Left lung (tissue), 10 donors: ENCODE measurements around the gene PTPRN2. TPM values are rescaled to one million over a fixed set of nuclear protein-coding genes. Genes with fewer than 3 reads are reported as not detected.

Experiments used
- ATAC-seq: fragments of 200-7000 bp; cut with Tn5 transposase; one replicate; pipeline ENCODE4 v1.9.1; 2020; ENCODE audit warnings: moderate library complexity
- DNase-seq, 4 donors: peaks; one replicate each; pipeline ENCODE4 v3.0.0-alpha.2; 2013 to 2020
- H3K27ac ChIP-seq, 2 donors: fragments of 200-600 bp; sonication (generic) in 1 of 2; one replicate each; pipeline versions ENCODE4 v1.5.0 to v1.8.0; 2020 to 2021
- H3K27me3 ChIP-seq, 2 donors: fragments of 200-600 bp; sonication (generic) in 1 of 2; one replicate each; pipeline versions ENCODE4 v1.5.0 to v1.8.0; 2020 to 2021
- H3K36me3 ChIP-seq, 2 donors: fragments of 200-600 bp; sonication (generic) in 1 of 2; one replicate each; pipeline versions ENCODE4 v1.5.0 to v1.8.0; 2020 to 2021
- H3K4me1 ChIP-seq, 2 donors: fragments of 200-600 bp; one replicate each; pipeline ENCODE4 v1.8.0; 2021
- H3K4me3 ChIP-seq, 2 donors: fragments of 200-600 bp; sonication (generic) in 1 of 2; one replicate each; pipeline versions ENCODE4 v1.5.0 to v1.8.0; 2020 to 2021; ENCODE audit warnings: mild to moderate bottlenecking in 1 of 2
- H3K9me3 ChIP-seq, 2 donors: fragments of 200-600 bp; sonication (generic) in 1 of 2; one replicate each; pipeline versions ENCODE4 v1.5.0 to v1.8.0; 2020 to 2021
- CTCF ChIP-seq, 2 donors: fragments of 200-600 bp; sonication (generic) in 1 of 2; IDR thresholded peaks; one replicate each; pipeline versions ENCODE4 v1.5.0 to v1.8.0; 2021; ENCODE audit warnings: antibody characterized with exemption in 2 of 2
- intact Hi-C, 2 donors: fragments of 100-400 bp; cut with DNase I; formaldehyde crosslinking; loops; one replicate each; pipeline versions ENCODE4 v1.11.2 to v1.14.2; 2022
- polyA plus RNA-seq, 6 donors: library from polyadenylated mRNA; unstranded; fragments of 120-200 nt; gene quantifications; one replicate each; pipeline ENCODE4 v1.2.1, GENCODE V29; 2013; ENCODE audit not compliant: insufficient read length in 6 of 6
- total RNA-seq, 2 donors: library from RNA; stranded (reverse); fragmentation: NEBNext Ultra II Directional; extraction: Animal tissue kit (Norgen Biotek cat#: 25700); gene quantifications; one replicate each; pipeline ENCODE4 v1.2.1, GENCODE V29; 2021
- donor health status: DM: no; HTN: yes; CAD: no.
- donor health status: DM: no; HTN: no; CAD: no.

The PTPRN2 gene
- total and polyA plus RNA-seq, 8 donors = 4.0 to 7.8 (median 6.8) TPM

- no peak overlapping the region for H3K27ac ChIP-seq
- no peaks in the 10 kb centered on the region for H3K9me3 ChIP-seq
- no peak overlapping the region for H3K4me3 ChIP-seq
- no peak for TF ChIP-seq CTCF (IDR thresholded peaks at IDR 0.05)
- H3K36me3 ChIP-seq = no peaks in the 10 kb centered on the region
- intact Hi-C loops = no loop called here
- ATAC-seq (no peak), DNase-seq (no peak)
- H3K27me3 ChIP-seq = peaks cover 25 to 46% of the 10 kb centered on the region in 2 donors
- peaks cover 0 to 19% of the 10 kb centered on the region in 2 donors for H3K4me1 ChIP-seq
Measured at GRCh38 chr7:158589653-158590052, 2.0 kb upstream of the PTPRN2 start.

DNA sequence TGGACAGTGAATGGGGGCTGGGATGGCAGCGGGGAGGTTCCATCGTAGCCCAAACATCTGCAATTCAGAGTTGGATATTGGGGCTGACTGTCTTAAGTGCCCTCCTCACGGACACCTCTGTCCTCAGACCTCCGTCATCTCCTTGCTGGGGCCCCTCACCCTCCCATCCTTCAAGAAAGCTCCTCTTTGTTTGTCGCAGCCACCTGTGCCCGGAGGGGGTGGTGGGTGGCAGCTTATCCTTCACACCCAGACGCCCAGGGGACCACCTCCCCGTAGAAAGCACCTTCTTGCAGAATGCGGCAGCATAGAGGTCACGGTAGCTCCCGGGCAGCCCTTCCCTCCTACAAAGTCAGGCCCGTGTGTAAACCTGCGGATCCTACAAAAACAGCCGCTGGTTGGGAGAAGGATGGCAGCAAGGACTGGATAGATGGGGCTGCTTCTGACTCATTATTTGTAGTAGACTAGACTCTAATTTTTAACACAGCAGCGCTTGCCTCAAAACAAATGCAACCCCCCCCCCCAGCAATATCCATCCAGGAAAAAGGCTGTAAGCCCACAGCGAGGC, 1.3 kb upstream of the PTPRN2 start:
- no peak overlapping the region for H3K27ac ChIP-seq
- H3K36me3 ChIP-seq = no peaks in the 10 kb centered on the region
- peaks cover 27 to 53% of the 10 kb centered on the region in 2 donors for H3K27me3 ChIP-seq
- H3K4me3 ChIP-seq = no peak overlapping the region
- intact Hi-C loops = no loop called here
- ATAC-seq (no peak), DNase-seq (no peak)
- no peaks in the 10 kb centered on the region for H3K9me3 ChIP-seq
- no peak for TF ChIP-seq CTCF (IDR thresholded peaks at IDR 0.05)
- H3K4me1 ChIP-seq = peaks cover 0 to 19% of the 10 kb centered on the region in 2 donors

GRCh38 chr7:158588085-158588877, 658 bp upstream of the PTPRN2 start:
- H3K4me1 ChIP-seq = peaks cover 0 to 19% of the 10 kb centered on the region in 2 donors
- intact Hi-C loops = no loop called here
- no peak for TF ChIP-seq CTCF (IDR thresholded peaks at IDR 0.05)
- no peak for DNase-seq
- H3K27ac ChIP-seq = no peak overlapping the region
- peaks cover 27 to 60% of the 10 kb centered on the region in 2 donors for H3K27me3 ChIP-seq
- no peak for ATAC-seq
- peak overlapping the region in 1 of 2 donors; percentile 28 for H3K4me3 ChIP-seq
- H3K9me3 ChIP-seq = no peaks in the 10 kb centered on the region
- no peaks in the 10 kb centered on the region for H3K36me3 ChIP-seq

DNA sequence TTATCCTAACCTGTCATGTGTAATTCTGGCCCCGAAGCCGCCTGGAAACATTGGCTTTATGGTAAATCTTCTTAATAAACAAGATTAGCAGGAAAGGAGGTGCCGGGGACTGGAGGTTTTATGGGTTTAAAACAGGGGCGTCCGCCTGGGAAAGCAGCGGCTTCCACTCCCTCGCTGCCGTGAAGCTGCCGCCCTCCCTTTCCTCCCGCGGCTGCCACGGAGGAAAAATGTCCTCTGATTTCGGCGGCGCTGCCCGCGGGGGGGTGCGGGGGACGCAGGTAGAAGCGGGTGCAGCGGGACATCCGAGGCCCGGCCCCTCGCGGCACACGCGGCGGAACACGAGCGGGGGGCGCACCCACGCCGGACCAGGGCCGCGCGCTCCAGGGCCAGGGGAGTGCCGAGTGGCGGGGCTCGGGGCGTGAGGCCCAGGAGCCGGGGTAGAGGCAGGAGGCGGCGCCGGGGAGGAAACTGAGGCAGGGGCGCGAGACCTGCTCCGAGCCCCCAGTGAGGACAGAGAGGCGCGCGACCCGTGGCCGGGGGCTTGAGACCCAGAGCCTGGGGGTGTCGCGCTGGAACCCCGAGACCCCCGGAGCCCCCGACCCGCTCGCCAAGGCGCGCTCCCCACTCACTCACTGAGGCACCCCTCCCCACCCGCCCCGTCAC, 993 bp downstream of the PTPRN2 start:
- Histone ChIP-seq H3K4me1 (peaks cover 0 to 19% of the 10 kb centered on the region in 2 donors), H3K4me3 (peak overlapping the region in 1 of 2 donors; percentile 16), H3K27me3 (peaks cover 27 to 76% of the 10 kb centered on the region in 2 donors), H3K36me3 (no peaks in the 10 kb centered on the region), H3K27ac (no peak overlapping the region), H3K9me3 (no peaks in the 10 kb centered on the region)
- ATAC-seq (no peak), DNase-seq (peak in 1 of 4 donors; percentile 18)
- intact Hi-C loops = no loop called here
- TF ChIP-seq CTCF (IDR thresholded peaks at IDR 0.05) = no peak
